Astrocyte (in vitro differentiated cells and primary cell): ENCODE measurements around the gene UBE2D2. TPM values are rescaled to one million over a fixed set of nuclear protein-coding genes. Genes with fewer than 3 reads are reported as not detected.
A peak's percentile ranks its signal among the peaks of the same experiment; 100 is the strongest.

ENCODE experiments used
- DNase-seq: peaks from one replicate; pipeline ENCODE4 v3.0.0-alpha.2; 2010; ENCODE audit warnings: low read depth
- FAIRE-seq: peaks from 2 replicates; lab custom pipeline; 2011; peaks lifted over from hg19 to GRCh38; lab: Jason Lieb, UNC
- H2AFZ ChIP-seq: 2 replicates; pipeline ENCODE4 v1.6.0; 2012; ENCODE audit warnings: low read depth, low read length, inconsistent platforms
- H3K27ac ChIP-seq: 2 replicates; pipeline ENCODE4 v1.5.1; 2011; ENCODE audit warnings: low read depth, low read length, inconsistent platforms
- H3K27me3 ChIP-seq: 2 replicates; pipeline ENCODE4 v1.6.0; 2011; ENCODE audit warnings: low read length, inconsistent platforms; ENCODE audit not compliant: insufficient read depth
- H3K36me3 ChIP-seq: 2 replicates; pipeline ENCODE4 v1.5.1; 2011; ENCODE audit warnings: low read length, inconsistent platforms; ENCODE audit not compliant: insufficient read depth
- H3K4me1 ChIP-seq: 2 replicates; pipeline ENCODE4 v1.5.1; 2011; ENCODE audit warnings: low read length, inconsistent platforms; ENCODE audit not compliant: insufficient read depth
- H3K4me2 ChIP-seq: 2 replicates; pipeline ENCODE4 v1.6.0; 2012; ENCODE audit warnings: low read length, inconsistent platforms
- H3K4me3 ChIP-seq: 2 replicates; pipeline ENCODE4 v1.5.1; 2011; ENCODE audit warnings: low read depth, mild to moderate bottlenecking, low read length, inconsistent platforms; ENCODE audit not compliant: insufficient read depth
- H3K79me2 ChIP-seq: 2 replicates; pipeline ENCODE4 v1.6.0; 2012; ENCODE audit warnings: mild to moderate bottlenecking, low read length, inconsistent platforms; ENCODE audit not compliant: insufficient read depth
- H3K9ac ChIP-seq: 2 replicates; pipeline ENCODE4 v1.6.0; 2012; ENCODE audit warnings: mild to moderate bottlenecking, low read length, inconsistent platforms
- H3K9me3 ChIP-seq: 2 replicates; pipeline ENCODE4 v1.5.1; 2012; ENCODE audit warnings: low read depth, mild to moderate bottlenecking, low read length, inconsistent platforms; ENCODE audit not compliant: insufficient read depth
- H4K20me1 ChIP-seq: 2 replicates; pipeline ENCODE4 v1.6.0; 2012; ENCODE audit warnings: low read length, inconsistent platforms; ENCODE audit not compliant: insufficient read depth
- H3K27ac Mint-ChIP-seq: one replicate; pipeline ENCODE4 v1.8.0; 2021; ENCODE audit warnings: mild to moderate bottlenecking, mixed read lengths; ENCODE audit not compliant: unreplicated experiment
- H3K27me3 Mint-ChIP-seq: one replicate; pipeline ENCODE4 v1.8.0; 2021; ENCODE audit warnings: low read depth, mixed read lengths; ENCODE audit not compliant: unreplicated experiment
- H3K36me3 Mint-ChIP-seq: one replicate; pipeline ENCODE4 v1.8.0; 2021; ENCODE audit warnings: low read depth, mixed read lengths; ENCODE audit not compliant: unreplicated experiment
- H3K4me1 Mint-ChIP-seq: one replicate; pipeline ENCODE4 v1.8.0; 2021; ENCODE audit warnings: low read depth, mixed read lengths; ENCODE audit not compliant: unreplicated experiment
- H3K4me3 Mint-ChIP-seq: one replicate; pipeline ENCODE4 v1.8.0; 2021; ENCODE audit warnings: mild to moderate bottlenecking, moderate library complexity, mixed read lengths; ENCODE audit not compliant: unreplicated experiment
- H3K9me3 Mint-ChIP-seq: one replicate; pipeline ENCODE4 v1.8.0; 2021; ENCODE audit warnings: mild to moderate bottlenecking, mixed read lengths; ENCODE audit not compliant: unreplicated experiment
- CTCF ChIP-seq: IDR thresholded peaks from 2 replicates; pipeline ENCODE4 v1.5.1; 2011; ENCODE audit warnings: low read depth, mild to moderate bottlenecking, inconsistent platforms, low read length, moderate library complexity; ENCODE audit not compliant: insufficient read depth
- EZH2 ChIP-seq: IDR thresholded peaks from 2 replicates; pipeline ENCODE4 v1.6.1; 2012; ENCODE audit warnings: mild to moderate bottlenecking, low read length, inconsistent platforms; ENCODE audit not compliant: insufficient read depth
- total RNA-seq: library from RNA; stranded (reverse); gene quantifications from 2 replicates; pipeline ENCODE4 v1.2.1, GENCODE V29; 2021

The UBE2D2 gene
- total RNA-seq, 1 donor from 2014 or later, result 169 TPM

GRCh38 chr5:139644646-139645429 lies 83.7 kb downstream of the UBE2D2 start:
- Histone ChIP-seq H3K4me1 (peaks cover 8% of the 10 kb centered on the region), H3K4me2 (no peak overlapping the region), H3K36me3 (no peaks in the 10 kb centered on the region), H2AFZ (no peak overlapping the region), H3K4me3 (no peak overlapping the region), H3K9ac (no peak overlapping the region), H4K20me1 (peaks cover 1% of the 10 kb centered on the region), H3K27ac (no peak overlapping the region), H3K27me3 (no peaks in the 10 kb centered on the region), H3K79me2 (peaks cover 18% of the 10 kb centered on the region), H3K9me3 (no peaks in the 10 kb centered on the region)
- peaks cover 12% of the 10 kb centered on the region for H3K27me3 Mint-ChIP-seq
- DNase-seq, result no peak
- peaks cover 5% of the 10 kb centered on the region for H3K36me3 Mint-ChIP-seq
- peak overlapping the region; percentile 58 for H3K4me3 Mint-ChIP-seq
- H3K4me1 Mint-ChIP-seq, result peaks cover 40% of the 10 kb centered on the region
- H3K9me3 Mint-ChIP-seq, result peaks cover 2% of the 10 kb centered on the region
- no peak overlapping the region for H3K27ac Mint-ChIP-seq
- no peak for TF ChIP-seq EZH2
- no peak for TF ChIP-seq CTCF
- FAIRE-seq, result no peak

- Mint-ChIP-seq H3K27me3 (peaks cover 12% of the 10 kb centered on the region), H3K27ac (no peak overlapping the region), H3K36me3 (peaks cover 6% of the 10 kb centered on the region), H3K4me1 (peaks cover 37% of the 10 kb centered on the region), H3K4me3 (peak overlapping the region; percentile 54), H3K9me3 (peaks cover 2% of the 10 kb centered on the region)
- Histone ChIP-seq H3K4me2 (no peak overlapping the region), H3K27me3 (no peaks in the 10 kb centered on the region), H3K4me1 (peaks cover 8% of the 10 kb centered on the region), H3K79me2 (peaks cover 24% of the 10 kb centered on the region), H2AFZ (no peak overlapping the region), H3K4me3 (no peak overlapping the region), H3K36me3 (no peaks in the 10 kb centered on the region), H3K9ac (no peak overlapping the region), H4K20me1 (peaks cover 5% of the 10 kb centered on the region), H3K9me3 (no peaks in the 10 kb centered on the region), H3K27ac (no peak overlapping the region)
- DNase-seq, result no peak
- FAIRE-seq, result no peak
- TF ChIP-seq CTCF (no peak), EZH2 (no peak)
Measured at GRCh38 chr5:139645430-139645871, 84.3 kb downstream of the UBE2D2 start.

GRCh38 chr5:139646111-139646510 lies 85.0 kb downstream of the UBE2D2 start:
- peaks cover 6% of the 10 kb centered on the region for H3K36me3 Mint-ChIP-seq
- Histone ChIP-seq H4K20me1 (peaks cover 12% of the 10 kb centered on the region), H3K36me3 (no peaks in the 10 kb centered on the region), H3K4me2 (no peak overlapping the region), H2AFZ (no peak overlapping the region), H3K9me3 (no peaks in the 10 kb centered on the region), H3K27ac (no peak overlapping the region), H3K79me2 (peaks cover 31% of the 10 kb centered on the region), H3K27me3 (no peaks in the 10 kb centered on the region), H3K4me3 (no peak overlapping the region), H3K4me1 (peaks cover 13% of the 10 kb centered on the region), H3K9ac (no peak overlapping the region)
- no peak overlapping the region for H3K27ac Mint-ChIP-seq
- peaks cover 12% of the 10 kb centered on the region for H3K27me3 Mint-ChIP-seq
- TF ChIP-seq CTCF (no peak), EZH2 (no peak)
- no peak for FAIRE-seq
- H3K4me1 Mint-ChIP-seq, result peaks cover 35% of the 10 kb centered on the region
- H3K4me3 Mint-ChIP-seq, result peak overlapping the region; percentile 87
- peaks cover 2% of the 10 kb centered on the region for H3K9me3 Mint-ChIP-seq
- no peak for DNase-seq
